HG02763 (cell line): ENCODE data around the gene RUNDC3A.
"Not testable (repeated sequence)": the region's sequence is repeated elsewhere in the genome, so short reads cannot be mapped to it uniquely, and the experiment has no call there.

Source experiments
- ATAC-seq: cut with Tn5 transposase; IDR thresholded peaks from one replicate; pipeline ENCODE4 v1.9.1; 2021; ENCODE audit warnings: mild to moderate bottlenecking, moderate library complexity; ENCODE audit not compliant: unreplicated experiment

Gene RUNDC3A

GRCh38 chr17:44343510-44344209, 35.3 kb downstream of the RUNDC3A start:
- no peak for ATAC-seq

DNA sequence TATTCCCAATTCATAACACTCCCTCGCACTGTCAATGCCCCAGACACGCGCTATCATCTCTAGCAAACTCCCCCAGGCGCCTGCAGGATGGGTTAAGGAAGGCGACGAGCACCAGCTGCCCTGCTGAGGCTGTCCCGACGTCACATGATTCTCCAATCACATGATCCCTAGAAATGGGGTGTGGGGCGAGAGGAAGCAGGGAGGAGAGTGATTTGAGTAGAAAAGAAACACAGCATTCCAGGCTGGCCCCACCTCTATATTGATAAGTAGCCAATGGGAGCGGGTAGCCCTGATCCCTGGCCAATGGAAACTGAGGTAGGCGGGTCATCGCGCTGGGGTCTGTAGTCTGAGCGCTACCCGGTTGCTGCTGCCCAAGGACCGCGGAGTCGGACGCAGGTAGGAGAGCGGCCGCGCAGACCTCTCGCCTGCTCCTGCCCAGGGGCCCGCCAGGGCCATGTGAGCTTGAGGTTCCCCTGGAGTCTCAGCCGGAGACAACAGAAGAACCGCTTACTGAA, 36.6 kb downstream of the RUNDC3A start, which contains the start of gene GRN:
Gene GRN, plus strand, starts transcription at position 364 of the 515 bp plus-strand sequence. CDS start 3,863 bp downstream, outside the sequence.
- ATAC-seq: peak; percentile 63

DNA sequence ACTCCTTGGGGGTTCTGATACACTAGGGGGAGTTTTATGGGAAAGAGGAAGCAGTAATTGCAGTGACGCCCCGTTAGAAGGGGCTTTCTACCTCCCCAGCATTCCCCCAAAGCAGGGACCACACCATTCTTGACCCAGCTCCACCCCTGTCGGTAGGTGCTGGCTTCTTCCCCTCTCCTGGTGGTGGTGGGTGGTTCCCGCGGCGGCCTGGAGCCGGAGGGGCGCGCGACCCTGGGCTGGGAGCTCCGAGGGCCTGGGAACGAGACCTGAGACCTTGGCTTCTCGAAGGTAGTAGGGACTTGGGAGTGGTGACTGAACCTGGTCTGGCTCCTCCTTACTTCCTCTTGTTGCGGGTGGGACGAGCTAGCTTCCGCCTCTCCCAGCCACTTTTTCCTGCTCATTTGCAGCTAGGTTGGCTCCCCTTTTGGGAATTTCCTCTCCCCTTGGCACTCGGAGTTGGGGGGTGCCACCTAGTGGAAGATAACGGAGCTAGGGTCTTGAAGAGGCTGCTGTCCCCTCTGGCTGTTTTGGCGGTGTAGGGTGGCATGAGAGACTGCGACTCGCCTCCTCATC, 37.1 kb downstream of the RUNDC3A start:
- ATAC-seq: no peak

DNA sequence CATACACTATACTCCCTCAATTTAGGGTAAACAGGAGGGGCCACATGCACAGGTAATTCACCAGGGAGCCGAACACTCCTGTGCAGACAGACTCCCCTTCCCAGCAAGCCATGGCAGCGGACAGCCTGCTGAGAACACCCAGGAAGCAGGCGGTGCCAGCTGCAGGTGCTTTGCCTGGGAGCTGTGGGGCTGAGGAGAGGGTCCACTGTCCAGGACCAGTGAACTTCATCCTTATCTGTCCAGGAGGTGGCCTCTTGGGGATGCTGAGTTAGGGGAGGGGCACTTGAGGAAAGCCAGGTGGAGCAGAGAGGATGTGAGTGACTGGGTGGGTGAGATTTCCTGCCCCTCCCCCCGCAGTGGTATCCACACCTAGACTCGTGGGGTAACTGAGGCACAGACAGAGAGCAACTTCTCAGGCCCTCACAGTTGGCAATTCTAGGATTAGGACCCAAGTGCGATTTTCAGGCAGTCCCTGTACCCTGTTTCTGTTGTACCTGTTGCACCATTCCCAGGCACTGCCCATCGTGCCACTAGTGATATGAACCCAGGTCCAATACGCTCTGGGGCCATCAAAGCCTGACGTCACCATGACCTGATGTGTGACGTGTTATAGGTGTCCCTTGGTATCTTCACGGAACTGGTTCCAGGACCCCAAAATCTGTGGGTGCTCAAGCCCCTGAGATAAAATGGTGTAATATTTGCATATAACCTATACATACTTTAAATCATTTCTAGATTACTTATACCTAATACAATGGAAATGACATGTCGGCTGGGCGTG, 37.9 kb downstream of the RUNDC3A start:
- ATAC-seq: no peak

DNA sequence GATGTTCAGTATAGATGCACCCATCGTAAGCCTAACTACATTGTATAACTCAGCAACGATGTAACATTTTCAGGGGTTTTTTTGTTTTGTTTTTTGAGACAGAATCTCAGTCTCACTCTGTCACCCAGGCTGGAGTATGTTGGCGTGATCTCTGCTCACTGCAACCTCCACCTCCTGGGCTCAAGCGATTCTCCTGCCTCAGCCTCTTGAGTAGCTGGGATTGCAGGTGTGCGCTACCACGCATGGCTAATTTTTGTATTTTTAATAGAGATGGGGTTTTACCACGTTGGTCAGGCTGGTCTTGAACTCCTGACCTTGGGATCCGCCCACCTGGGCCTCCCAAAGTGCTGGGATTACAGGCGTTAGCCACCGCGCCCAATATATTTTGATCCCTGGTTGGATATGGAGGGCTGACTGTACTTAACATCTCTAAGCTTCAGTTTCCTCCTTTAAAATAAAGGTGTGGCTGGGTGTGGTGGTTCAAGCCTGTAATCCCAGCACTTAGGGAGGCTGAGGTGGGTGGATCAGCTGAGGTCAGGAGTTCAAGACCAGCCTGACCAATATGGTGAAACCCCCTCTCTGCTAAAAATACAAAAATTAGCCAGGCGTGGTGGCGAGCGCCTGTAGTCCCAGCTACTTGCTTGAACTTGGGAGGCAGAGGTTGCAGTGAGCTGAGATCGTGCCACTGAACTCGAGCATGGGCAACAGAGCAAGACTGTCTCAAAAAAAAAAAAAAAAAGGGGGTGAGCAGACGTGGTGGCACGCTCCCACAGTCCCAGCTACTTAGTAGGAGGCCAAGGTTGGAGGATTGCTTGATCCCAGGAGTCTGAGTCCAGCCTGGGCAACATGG, 39.0 kb downstream of the RUNDC3A start:
- not testable (repeated sequence) for ATAC-seq

DNA sequence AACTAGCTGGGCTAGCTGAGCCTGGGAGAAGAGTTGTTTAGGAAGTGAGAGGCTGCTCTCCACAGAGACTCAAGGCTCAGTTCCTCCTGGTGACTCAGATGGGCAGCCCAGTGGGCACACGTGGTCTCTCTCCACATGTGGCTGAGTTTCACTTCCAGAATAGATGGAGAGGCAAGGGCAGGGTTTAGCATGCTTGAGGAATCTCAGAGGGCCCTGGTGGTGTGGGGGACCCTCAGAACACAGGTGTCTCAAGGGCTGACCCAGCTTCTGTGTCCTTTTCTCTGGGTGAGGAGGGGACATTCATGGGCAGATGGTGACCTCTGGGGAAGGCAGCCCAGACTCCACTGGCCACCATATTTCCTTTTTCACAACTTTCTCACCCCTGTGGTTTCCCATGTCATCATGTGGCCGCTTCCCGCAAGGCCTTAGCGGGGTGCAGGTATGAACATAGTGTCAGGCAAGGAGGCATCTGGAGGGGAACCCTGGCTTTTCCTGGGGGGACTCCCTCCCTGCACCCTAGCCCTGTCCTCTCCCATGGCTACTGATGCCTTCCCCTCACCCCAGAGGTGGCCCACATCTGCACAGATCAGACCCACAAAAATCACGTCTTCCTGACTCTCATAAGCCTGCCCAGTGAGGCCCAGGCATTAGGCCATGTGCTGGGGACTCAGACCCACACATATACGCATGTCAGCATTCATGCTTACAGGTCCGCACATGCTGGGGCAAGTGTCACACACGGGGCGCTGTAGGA, 40.0 kb downstream of the RUNDC3A start:
- peak; percentile 38 for ATAC-seq

GRCh38 chr17:44348988-44349364, 40.6 kb downstream of the RUNDC3A start:
- ATAC-seq: no peak

- ATAC-seq: no peak
Observed at GRCh38 chr17:44349553-44350070, 41.2 kb downstream of the RUNDC3A start.

- ATAC-seq: no peak
Observed at GRCh38 chr17:44350733-44351226, 42.4 kb downstream of the RUNDC3A start.

DNA sequence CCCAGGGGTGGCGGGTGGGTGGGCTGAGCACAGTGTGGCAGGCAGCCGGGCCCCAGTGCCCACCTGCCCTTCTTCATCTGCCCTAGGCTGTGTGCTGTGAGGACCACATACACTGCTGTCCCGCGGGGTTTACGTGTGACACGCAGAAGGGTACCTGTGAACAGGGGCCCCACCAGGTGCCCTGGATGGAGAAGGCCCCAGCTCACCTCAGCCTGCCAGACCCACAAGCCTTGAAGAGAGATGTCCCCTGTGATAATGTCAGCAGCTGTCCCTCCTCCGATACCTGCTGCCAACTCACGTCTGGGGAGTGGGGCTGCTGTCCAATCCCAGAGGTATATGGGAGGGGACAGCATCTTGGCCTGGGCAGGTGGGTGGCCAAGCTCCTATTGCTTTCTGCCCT, 43.1 kb downstream of the RUNDC3A start:
- no peak for ATAC-seq

GRCh38 chr17:44351961-44352827, 43.8 kb downstream of the RUNDC3A start:
- ATAC-seq: no peak

DNA sequence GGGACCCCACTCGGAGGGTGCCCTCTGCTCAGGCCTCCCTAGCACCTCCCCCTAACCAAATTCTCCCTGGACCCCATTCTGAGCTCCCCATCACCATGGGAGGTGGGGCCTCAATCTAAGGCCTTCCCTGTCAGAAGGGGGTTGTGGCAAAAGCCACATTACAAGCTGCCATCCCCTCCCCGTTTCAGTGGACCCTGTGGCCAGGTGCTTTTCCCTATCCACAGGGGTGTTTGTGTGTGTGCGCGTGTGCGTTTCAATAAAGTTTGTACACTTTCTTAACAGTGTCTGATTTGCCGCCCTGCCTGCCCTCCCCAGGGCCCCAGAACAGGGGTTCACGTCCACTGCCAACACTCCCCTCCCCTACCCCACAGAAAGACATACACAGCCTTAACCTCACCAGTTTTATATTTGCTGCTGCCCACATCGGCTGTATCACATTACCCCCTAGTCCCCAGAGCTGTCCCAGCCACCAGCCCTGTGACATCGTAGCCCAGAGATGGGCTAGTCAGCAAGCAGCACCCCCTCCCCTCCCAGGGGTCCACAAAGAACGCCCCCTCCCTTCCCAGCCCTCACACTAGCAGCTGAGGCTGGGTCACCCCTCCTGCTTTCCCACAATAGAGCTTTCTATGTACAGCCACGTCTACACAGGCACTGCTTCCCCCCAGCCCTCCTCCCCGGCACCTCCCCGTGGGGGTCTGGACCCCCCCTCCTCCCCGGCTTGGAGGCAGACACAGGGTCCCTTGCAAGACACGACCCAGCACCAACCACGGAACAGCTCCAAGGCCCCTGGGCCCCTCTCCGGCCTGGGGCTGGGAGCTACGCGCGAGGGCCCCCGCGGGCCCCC, 44.6 kb downstream of the RUNDC3A start:
- ATAC-seq: no peak

DNA sequence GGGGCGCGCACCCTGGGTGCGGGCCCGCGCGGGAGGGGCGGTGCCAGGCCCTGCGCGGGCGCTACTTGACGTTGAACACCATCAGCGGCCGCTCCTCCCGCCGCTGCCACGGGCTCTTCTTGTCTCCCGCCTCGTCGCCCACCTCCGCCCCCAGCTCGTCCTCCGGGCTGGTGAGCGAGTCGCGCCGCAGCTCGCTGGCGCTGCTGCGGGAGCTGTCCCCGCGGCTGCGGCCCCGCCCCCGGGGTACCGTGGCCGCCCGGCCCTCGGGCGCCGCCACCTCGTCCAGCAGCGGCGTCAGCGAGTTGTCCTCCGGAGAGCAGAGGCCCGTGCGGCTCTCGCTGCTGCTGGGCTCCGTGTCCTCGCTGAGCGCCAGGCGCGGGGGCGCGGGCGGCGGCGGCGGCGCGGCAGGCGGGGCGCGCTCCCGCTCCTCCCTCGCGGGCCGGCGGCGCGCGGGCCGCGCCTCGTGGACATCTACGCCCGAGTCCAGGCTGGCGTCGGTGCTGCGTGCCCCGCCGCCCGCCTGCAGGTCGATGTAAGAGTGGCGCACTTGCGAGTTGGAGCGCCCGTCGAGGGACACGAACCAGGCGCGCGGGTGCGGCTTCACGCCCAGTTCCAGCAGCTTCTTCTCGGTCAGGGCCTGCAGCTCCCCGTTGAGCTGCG, 45.4 kb downstream of the RUNDC3A start:
- ATAC-seq: no peak

GRCh38 chr17:44354582-44355561, 46.5 kb downstream of the RUNDC3A start:
- no peak for ATAC-seq

- no peak for ATAC-seq
Observed at GRCh38 chr17:44355642-44356099, 47.3 kb downstream of the RUNDC3A start.

- ATAC-seq: no peak
Observed at GRCh38 chr17:44356241-44356640, 47.8 kb downstream of the RUNDC3A start.
